Mesendoderm (in vitro differentiated cells): ENCODE data around the gene PLK3.
A peak's percentile ranks its signal among the peaks of the same experiment; 100 is the strongest.

ENCODE experiments used
- DNase-seq: peaks from one replicate; pipeline ENCODE4 v3.0.0; 2013
- H2AK5ac ChIP-seq: 2 replicates; pipeline ENCODE4 v1.6.1; 2013; ENCODE audit warnings: low read length, inconsistent platforms
- H2BK120ac ChIP-seq: 2 replicates; pipeline ENCODE4 v1.6.1; 2013; ENCODE audit warnings: low read depth, mild to moderate bottlenecking, low read length, moderate library complexity, mixed read lengths
- H2BK15ac ChIP-seq: replicated peaks from 2 replicates; pipeline ENCODE4 v1.6.1; 2013; ENCODE audit warnings: low read depth, mild to moderate bottlenecking, moderate library complexity
- H2BK5ac ChIP-seq: 2 replicates; pipeline ENCODE4 v1.6.1; 2013; ENCODE audit warnings: low read length, inconsistent platforms
- H3K18ac ChIP-seq: 2 replicates; pipeline ENCODE4 v1.6.1; 2013; ENCODE audit warnings: mild to moderate bottlenecking, low read length, mixed read lengths
- H3K23ac ChIP-seq: one replicate; pipeline ENCODE4 v1.6.1; 2013; ENCODE audit warnings: low read length
- H3K27ac ChIP-seq: 2 replicates; pipeline ENCODE4 v1.5.1; 2013; ENCODE audit warnings: low read depth, mild to moderate bottlenecking, inconsistent platforms, low read length, moderate library complexity
- H3K27me3 ChIP-seq: 2 replicates; pipeline ENCODE4 v1.6.1; 2013; ENCODE audit warnings: low read length, control low read depth, mild to moderate bottlenecking, inconsistent platforms; ENCODE audit not compliant: insufficient read depth, poor library complexity
- H3K36me3 ChIP-seq: 2 replicates; pipeline ENCODE4 v1.6.1; 2013; ENCODE audit warnings: low read length, inconsistent platforms; ENCODE audit not compliant: control insufficient read depth, insufficient read depth
- H3K4ac ChIP-seq: one replicate; pipeline ENCODE4 v1.6.1; 2013; ENCODE audit warnings: low read depth, mild to moderate bottlenecking, low read length, moderate library complexity
- H3K4me1 ChIP-seq: 2 replicates; pipeline ENCODE4 v1.6.1; 2013; ENCODE audit warnings: low read depth, low read length, inconsistent platforms; ENCODE audit not compliant: control insufficient read depth
- H3K4me2 ChIP-seq: 2 replicates; pipeline ENCODE4 v1.6.1; 2013; ENCODE audit warnings: low read length
- H3K4me3 ChIP-seq: 2 replicates; pipeline ENCODE4 v1.5.1; 2013; ENCODE audit warnings: mild to moderate bottlenecking, low read length
- H3K56ac ChIP-seq: one replicate; pipeline ENCODE4 v1.6.1; 2013; ENCODE audit warnings: low read length
- H3K79me1 ChIP-seq: 2 replicates; pipeline ENCODE4 v1.6.1; 2013; ENCODE audit warnings: low read length, inconsistent platforms
- H3K79me2 ChIP-seq: 2 replicates; pipeline ENCODE4 v1.6.1; 2013; ENCODE audit warnings: mild to moderate bottlenecking, low read length; ENCODE audit not compliant: control insufficient read depth, insufficient read depth
- H3K9ac ChIP-seq: 2 replicates; pipeline ENCODE4 v1.6.1; 2013; ENCODE audit warnings: low read length, inconsistent platforms
- H4K5ac ChIP-seq: one replicate; pipeline ENCODE4 v1.6.1; 2013; ENCODE audit warnings: low read length
- H4K8ac ChIP-seq: one replicate; pipeline ENCODE4 v1.6.1; 2013; ENCODE audit warnings: low read depth, mild to moderate bottlenecking, control low read depth, low read length, moderate library complexity
- WGBS: extraction: QIAGEN DNeasy Blood & Tissue Kit; methylation state at CpG from one replicate; pipeline ENCODE4 v1.1.7; 2013; ENCODE audit warnings: low lambda C conversion rate, missing lambda C conversion rate; ENCODE audit not compliant: insufficient coverage; ENCODE audit errors: extremely low coverage; 5-methylcytosine and 5-hydroxymethylcytosine counted together

Gene PLK3

GRCh38 chr1:44806704-44807363, 6.7 kb downstream of the PLK3 start, which contains the start of gene DYNLT4:
Gene DYNLT4 (minus strand): TSS chr1:44807351. CDS start chr1:44806668, 683 bp downstream.
- Histone ChIP-seq H3K56ac (peak within 1 kb of the TSS; percentile 73), H3K27me3 (no peaks in the 10 kb centered on the region), H2AK5ac (peak within 1 kb of the TSS; percentile 29), H3K4me3 (no peak within 1 kb of the TSS), H3K18ac (peak within 1 kb of the TSS; percentile 52), H4K8ac (no peak within 1 kb of the TSS), H3K79me1 (peaks cover 2% of the 10 kb centered on the region), H3K4me2 (no peak within 1 kb of the TSS), H3K79me2 (no peaks in the 10 kb centered on the region), H3K4me1 (peaks cover 23% of the 10 kb centered on the region), H2BK15ac (no peak within 1 kb of the TSS), H3K4ac (peak within 1 kb of the TSS; percentile 19), H3K27ac (peak within 1 kb of the TSS; percentile 96), H3K23ac (peak within 1 kb of the TSS; percentile 48), H3K36me3 (no peaks in the 10 kb centered on the region), H2BK120ac (peak within 1 kb of the TSS; percentile 10), H4K5ac (no peak within 1 kb of the TSS), H3K9ac (peak within 1 kb of the TSS; percentile 58), H2BK5ac (peak within 1 kb of the TSS; percentile 66)
- DNase-seq, result no peak
- WGBS, result no CpG with 5 or more reads among the region's 7 CpGs

DNA sequence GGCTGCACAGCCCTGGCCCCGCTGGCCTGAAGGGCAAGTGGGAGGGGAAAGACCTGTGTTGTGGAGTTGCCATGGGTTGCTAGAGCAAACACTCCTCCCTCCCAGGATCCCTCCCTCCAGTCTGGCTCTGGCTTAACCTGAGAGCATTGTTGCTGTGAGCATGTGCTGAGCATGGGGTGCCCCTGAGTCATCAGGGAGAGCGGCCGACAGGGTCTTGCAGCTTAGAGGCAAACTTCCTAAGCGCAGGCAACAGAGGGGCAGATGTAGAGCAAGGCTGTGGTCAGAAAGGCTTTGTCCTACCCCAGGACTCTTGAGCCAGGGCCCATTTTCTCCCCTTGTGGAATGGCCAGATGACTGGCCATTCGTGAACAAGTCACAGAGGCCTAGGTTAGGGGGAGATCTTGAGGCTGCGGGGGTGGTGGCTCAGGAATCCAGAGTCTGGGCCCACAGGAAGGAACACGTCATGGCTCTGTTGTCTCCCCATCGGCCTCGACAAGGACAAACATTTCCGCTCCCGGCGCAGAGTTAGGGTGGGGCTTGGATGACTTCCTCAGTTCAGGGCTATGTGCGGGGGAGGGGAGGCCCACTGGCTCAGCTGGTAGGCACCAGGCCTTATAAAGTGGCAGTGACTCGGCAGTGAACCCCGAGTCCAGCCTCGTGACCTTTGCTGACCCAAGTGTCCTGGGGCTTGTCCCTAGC, 7.3 kb downstream of the PLK3 start:
- no peaks in the 10 kb centered on the region for H3K27me3 ChIP-seq
- WGBS, result no CpG with 5 or more reads among the region's 16 CpGs
- H3K36me3 ChIP-seq, result no peaks in the 10 kb centered on the region
- H3K4me2 ChIP-seq, result no peak overlapping the region
- H3K4ac ChIP-seq, result peak overlapping the region; percentile 19
- H3K56ac ChIP-seq, result peak overlapping the region; percentile 69
- peak overlapping the region; percentile 10 for H2BK120ac ChIP-seq
- H3K79me1 ChIP-seq, result no peaks in the 10 kb centered on the region
- H4K5ac ChIP-seq, result no peak overlapping the region
- peak overlapping the region; percentile 96 for H3K27ac ChIP-seq
- peak overlapping the region; percentile 52 for H3K18ac ChIP-seq
- no peaks in the 10 kb centered on the region for H3K79me2 ChIP-seq
- peak overlapping the region; percentile 3 for H2AK5ac ChIP-seq
- no peak overlapping the region for H3K4me3 ChIP-seq
- peak; percentile 100 for DNase-seq
- no peak overlapping the region for H4K8ac ChIP-seq
- H2BK5ac ChIP-seq, result peak overlapping the region; percentile 66
- peaks cover 23% of the 10 kb centered on the region for H3K4me1 ChIP-seq
- no peak overlapping the region for H3K23ac ChIP-seq
- no peak overlapping the region for H2BK15ac ChIP-seq
- H3K9ac ChIP-seq, result peak overlapping the region; percentile 58

GRCh38 chr1:44808063-44808937, 8.1 kb downstream of the PLK3 start, which contains the start of gene BTBD19:
Gene BTBD19 (plus strand): TSS chr1:44808523. CDS start chr1:44808821, 298 bp downstream.
- H2AK5ac ChIP-seq, result peak within 1 kb of the TSS; percentile 44
- peak within 1 kb of the TSS; percentile 62 for H3K4ac ChIP-seq
- H4K8ac ChIP-seq, result peak within 1 kb of the TSS; percentile 7
- no CpG with 5 or more reads among the region's 23 CpGs for WGBS
- peak within 1 kb of the TSS; percentile 19 for H3K4me2 ChIP-seq
- peak within 1 kb of the TSS; percentile 82 for H2BK5ac ChIP-seq
- no peak within 1 kb of the TSS for H2BK15ac ChIP-seq
- no peaks in the 10 kb centered on the region for H3K36me3 ChIP-seq
- peak within 1 kb of the TSS; percentile 94 for H3K56ac ChIP-seq
- peak within 1 kb of the TSS; percentile 46 for H2BK120ac ChIP-seq
- H3K79me2 ChIP-seq, result no peaks in the 10 kb centered on the region
- H3K27ac ChIP-seq, result peak within 1 kb of the TSS; percentile 96
- H3K18ac ChIP-seq, result peak within 1 kb of the TSS; percentile 52
- H3K4me3 ChIP-seq, result no peak within 1 kb of the TSS
- H3K4me1 ChIP-seq, result peaks cover 23% of the 10 kb centered on the region
- DNase-seq, result peak; percentile 96
- no peaks in the 10 kb centered on the region for H3K79me1 ChIP-seq
- H4K5ac ChIP-seq, result no peak within 1 kb of the TSS
- peak within 1 kb of the TSS; percentile 68 for H3K9ac ChIP-seq
- H3K23ac ChIP-seq, result peak within 1 kb of the TSS; percentile 48
- no peaks in the 10 kb centered on the region for H3K27me3 ChIP-seq

GRCh38 chr1:44808938-44809917, 9.1 kb downstream of the PLK3 start:
- Histone ChIP-seq H3K79me2 (no peaks in the 10 kb centered on the region), H4K5ac (no peak overlapping the region), H2BK5ac (peak overlapping the region; percentile 82), H3K4me1 (peaks cover 23% of the 10 kb centered on the region), H3K4me3 (no peak overlapping the region), H3K27ac (peak overlapping the region; percentile 96), H3K23ac (peak overlapping the region; percentile 29), H2BK15ac (no peak overlapping the region), H3K18ac (peak overlapping the region; percentile 23), H3K56ac (peak overlapping the region; percentile 94), H3K4me2 (no peak overlapping the region), H2BK120ac (peak overlapping the region; percentile 46), H3K9ac (peak overlapping the region; percentile 68), H2AK5ac (peak overlapping the region; percentile 44), H4K8ac (no peak overlapping the region), H3K4ac (peak overlapping the region; percentile 62), H3K79me1 (no peaks in the 10 kb centered on the region), H3K27me3 (no peaks in the 10 kb centered on the region), H3K36me3 (no peaks in the 10 kb centered on the region)
- no CpG with 5 or more reads among the region's 6 CpGs for WGBS
- peak; percentile 66 for DNase-seq
